GM18505 (cell line): Measurements from ENCODE around the gene GRIP1.

Experiments
- ATAC-seq: cut with Tn5 transposase; IDR thresholded peaks from one replicate; pipeline ENCODE4 v1.9.1; 2021; ENCODE audit not compliant: unreplicated experiment
- POLR2A ChIP-seq: IDR thresholded peaks from 4 replicates; pipeline ENCODE4 v1.6.1; 2011; ENCODE audit warnings: borderline replicate concordance; ENCODE audit not compliant: insufficient read depth, insufficient read length; ENCODE audit errors: extremely low read depth

The GRIP1 gene

DNA sequence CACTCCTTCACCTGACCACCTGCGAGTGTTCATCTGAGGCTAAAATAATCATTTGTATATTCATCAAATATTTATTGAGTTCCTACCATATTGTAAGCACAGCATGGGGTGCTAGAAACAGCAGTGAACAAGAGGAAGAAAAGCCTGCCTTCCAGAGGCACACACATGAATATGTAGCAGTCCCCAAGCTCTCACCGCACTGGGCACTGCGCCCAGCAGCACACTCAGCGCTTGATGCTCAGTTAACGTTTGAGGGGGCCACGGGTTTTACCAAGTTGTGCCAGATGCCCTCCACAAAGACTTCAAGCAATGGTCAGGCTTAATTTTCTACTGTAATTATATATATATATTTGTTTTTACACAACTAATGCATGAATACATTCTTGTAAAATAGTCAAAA is 324.6 kb downstream of the GRIP1 start:
- no peak for TF ChIP-seq POLR2A
- no peak for ATAC-seq

DNA sequence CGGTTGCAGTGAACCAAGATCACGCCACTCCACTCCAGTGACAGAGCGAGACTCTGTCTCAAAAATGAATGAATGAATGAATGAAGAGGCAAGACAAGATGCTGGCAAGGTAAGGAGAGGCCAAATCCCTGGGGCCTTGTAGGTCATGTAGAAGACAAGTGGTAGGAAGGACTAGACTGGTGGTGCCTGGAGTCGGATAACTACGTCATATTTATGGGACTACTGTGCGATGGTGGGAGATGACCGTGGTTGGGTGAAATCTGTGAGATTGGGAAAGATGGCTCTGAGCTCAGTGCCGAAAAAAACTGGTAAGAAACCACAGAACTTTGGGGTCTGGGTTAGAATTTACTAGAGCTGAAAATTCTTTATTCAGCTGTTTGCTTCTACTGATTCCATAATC is 326.0 kb downstream of the GRIP1 start:
- no peak for ATAC-seq
- no peak for TF ChIP-seq POLR2A

DNA sequence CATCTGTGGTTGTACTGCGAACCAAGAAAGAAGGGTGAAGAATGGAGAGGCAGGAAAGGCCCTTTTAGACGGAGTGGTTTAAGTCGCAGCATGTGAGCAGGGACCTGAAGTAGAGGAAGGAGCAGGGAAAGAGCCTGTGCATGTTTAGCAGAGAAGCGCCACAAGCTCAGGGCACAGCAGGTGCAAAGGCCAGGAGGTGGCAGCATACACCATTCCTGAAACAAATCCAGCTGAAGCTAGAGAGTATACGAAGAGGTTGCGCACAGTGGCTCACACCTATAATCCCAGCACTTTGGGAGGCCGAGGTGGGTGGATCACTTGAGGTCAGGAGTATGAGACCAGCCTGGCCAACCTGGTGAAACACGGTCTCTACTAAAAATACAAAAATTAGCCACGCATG is 326.7 kb downstream of the GRIP1 start:
- TF ChIP-seq POLR2A, result no peak
- ATAC-seq, result no peak

DNA sequence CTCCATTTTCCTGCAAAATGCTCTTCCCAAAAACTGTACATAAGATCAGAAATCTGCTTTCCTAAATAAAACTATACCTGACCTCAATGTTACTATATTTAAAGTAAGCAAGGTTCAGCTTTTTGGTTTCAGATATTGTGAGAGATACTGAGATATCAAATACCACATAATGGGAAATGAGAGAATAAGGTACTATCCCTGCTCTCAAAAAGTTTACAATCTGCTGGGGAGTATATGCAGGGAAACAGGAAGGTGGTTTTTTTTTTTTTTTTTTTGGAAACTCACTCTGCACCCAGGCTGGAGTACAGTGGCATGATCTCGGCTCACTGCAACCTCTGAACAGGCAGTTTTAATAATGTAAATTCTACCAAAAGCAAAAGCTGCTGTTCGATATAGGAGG is 327.6 kb downstream of the GRIP1 start:
- no peak for ATAC-seq
- TF ChIP-seq POLR2A, result no peak

DNA sequence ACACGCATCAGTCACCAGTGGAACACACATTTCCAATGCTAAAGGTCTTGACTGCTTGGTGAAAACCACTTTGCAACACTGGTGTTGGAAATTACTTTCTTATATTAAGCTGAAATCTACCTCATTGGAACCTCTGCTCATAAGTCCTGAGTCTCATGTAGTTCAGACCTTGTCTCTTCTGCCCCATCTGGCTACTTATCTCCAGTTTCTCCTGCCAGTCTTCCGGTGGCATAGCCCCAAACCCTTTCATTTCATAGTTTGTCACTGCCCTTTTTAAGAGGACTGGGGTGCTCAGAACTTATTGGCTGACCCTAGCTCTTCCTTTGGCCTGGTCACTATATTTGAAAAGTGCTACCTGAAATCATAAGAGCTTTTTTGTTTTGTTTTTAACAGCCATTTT is 332.9 kb downstream of the GRIP1 start:
- TF ChIP-seq POLR2A, result no peak
- no peak for ATAC-seq

DNA sequence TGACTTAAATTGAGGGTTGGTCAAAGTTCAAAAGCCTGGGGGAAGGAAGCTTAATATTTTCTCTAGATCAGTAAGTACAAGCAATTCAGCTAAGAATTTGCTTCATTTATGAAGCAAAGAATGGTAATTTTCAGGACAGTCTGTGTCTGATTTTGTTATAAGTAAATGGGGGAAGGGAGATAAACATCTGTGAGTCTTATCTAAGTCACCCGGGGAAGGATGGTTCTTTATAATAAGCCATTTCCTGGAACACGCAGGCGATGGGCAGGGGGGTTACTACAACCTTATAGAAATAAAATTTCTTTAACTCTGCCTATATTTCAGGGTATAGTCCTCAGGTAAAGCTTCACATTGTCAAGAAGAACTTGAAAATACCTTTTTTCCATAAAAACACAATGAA is 333.7 kb downstream of the GRIP1 start:
- no peak for ATAC-seq
- no peak for TF ChIP-seq POLR2A

DNA sequence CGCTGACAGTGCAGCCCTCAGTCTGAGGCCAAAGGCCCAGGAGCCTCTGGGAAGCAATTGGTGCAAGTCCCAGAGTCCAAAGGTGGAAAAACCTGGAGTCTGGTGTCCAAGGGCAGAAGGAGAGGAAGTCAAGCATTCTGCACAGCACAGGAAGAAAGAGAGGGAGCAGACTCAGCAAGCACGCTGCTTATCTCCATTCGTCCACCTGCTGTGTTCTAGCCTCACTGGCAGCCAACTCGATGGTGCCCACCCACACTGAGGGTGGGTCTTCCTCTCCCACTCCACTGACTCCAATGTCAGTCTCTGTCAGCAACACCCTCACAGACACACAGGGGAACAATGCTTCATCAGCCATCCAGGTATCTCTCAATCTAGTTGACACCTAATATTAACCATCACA is 337.8 kb downstream of the GRIP1 start:
- TF ChIP-seq POLR2A, result no peak
- ATAC-seq, result no peak

DNA sequence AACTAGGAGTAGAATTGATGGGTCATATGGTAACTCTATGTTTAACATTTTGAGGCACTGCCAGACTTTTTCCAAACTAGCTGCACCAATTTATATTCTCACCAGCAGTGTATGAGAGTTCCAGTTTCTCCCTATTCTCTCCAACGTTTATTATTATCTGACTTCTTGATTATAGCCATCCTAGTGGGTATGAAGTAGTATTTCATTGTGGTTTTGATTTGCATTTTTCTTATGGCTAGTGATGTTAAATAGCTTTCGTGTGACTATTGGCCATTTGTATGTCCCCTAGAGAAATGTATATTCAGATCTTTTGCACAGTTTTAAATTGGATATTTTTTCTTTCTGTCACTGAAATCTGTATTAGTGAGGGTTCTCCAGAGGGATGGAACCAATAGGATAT is 338.7 kb downstream of the GRIP1 start:
- no peak for TF ChIP-seq POLR2A
- ATAC-seq, result no peak

DNA sequence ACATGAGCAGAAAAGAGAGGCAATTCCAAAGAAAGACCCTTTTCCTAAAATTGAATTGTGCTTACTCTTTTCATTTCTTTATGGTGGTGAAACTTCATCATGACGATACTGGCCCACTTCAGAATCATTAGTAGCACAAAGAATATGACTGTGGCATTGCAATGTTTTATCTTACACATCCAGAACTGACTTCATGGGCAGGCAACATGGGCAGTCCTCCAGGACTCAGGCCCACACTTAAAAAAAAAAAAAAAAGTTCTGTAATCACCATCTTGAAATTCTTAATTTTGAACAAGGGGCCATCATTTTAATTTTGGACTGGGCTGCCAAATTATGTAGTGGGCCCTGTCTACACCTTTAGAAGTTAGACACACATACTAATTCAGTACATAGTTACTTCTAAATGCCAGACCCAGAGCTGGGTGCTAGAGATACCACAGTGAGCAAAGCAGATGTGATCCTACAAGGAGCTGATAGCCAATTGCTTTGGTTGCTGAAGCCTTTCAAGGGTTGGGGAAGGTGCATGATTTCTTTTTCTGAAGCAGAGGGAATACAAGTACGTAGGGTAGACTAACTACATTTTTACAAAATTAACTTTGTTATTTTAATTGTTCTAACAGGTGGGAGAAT is 341.4 kb downstream of the GRIP1 start:
- TF ChIP-seq POLR2A, result no peak
- ATAC-seq, result no peak

DNA sequence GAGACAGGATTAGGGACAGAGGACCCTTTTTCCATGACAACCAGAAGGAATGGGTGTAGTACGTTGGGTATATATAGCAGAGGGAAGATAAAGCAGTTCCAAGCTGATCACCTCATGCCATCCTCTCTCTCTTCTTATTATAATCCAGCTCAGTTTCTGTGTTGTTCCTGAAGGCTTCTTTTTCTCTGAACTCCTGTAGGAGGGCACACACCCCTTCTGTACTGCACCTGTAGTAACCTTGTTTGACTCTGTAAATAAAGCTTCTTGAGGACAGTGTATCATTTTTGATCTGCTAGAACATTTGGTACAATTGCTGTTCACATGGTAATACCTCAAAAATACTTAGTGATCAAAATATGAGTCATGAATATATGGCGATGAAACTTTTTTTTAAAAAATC is 343.1 kb downstream of the GRIP1 start:
- no peak for ATAC-seq

DNA sequence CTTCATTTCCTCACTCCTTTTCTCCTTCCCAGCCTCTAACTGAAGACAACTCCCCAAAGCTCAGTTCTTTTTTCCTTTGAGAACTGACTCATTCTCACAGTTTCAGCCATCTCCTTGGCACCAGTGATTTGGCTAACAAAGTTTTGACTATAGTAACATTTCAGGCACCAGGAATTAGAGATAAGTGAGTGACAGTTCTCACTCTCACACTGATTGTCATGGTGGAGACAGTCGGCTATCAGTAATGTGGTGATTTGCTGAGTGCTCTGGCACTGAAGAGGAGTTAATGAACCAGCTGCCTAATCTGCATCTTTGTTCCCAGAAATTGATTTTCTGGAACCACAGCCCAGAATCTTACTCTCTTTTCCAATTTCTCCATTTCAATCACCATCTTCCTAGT is 347.1 kb downstream of the GRIP1 start:
- no peak for ATAC-seq
- TF ChIP-seq POLR2A, result no peak

More for the DNA sequence above, 343.1 kb downstream of the GRIP1 start:
- no peak for TF ChIP-seq POLR2A

DNA sequence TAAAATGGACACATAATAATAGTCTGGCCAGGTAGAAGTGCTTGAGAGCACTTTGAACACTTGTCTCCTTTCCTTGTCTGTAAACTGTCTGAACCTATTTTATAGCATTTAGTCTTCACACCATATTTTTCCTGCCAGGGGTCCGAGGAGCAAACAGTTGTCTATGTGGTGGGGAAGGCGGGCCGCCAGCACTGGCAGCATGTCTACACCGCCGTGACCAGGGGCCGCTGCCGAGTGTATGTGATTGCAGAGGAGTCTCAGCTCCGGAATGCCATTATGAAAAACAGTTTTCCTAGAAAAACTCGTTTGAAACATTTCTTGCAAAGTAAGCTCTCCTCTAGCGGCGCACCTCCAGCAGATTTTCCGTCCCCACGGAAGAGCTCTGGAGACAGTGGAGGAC is 347.9 kb downstream of the GRIP1 start:
- no peak for TF ChIP-seq POLR2A
- ATAC-seq, result no peak

DNA sequence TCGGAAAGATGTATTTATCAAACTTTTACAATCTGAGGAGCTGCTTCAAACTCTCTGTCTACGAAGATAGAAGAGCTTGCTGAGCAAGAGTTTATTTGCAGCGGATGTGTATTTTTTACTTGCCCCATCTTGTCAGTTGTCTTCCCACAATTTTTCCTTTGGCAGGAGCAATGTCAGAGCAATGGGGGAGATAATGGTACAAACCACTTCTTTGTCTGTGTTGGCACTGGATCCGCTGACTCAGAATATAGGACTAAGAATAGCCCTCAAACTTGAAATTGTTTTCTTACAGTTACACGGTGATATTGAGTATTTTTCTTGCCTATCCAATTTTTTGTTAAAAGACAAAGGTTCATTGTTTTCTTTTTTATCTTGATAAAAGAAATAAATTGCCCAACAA is 348.9 kb downstream of the GRIP1 start:
- TF ChIP-seq POLR2A, result no peak
- no peak for ATAC-seq

DNA sequence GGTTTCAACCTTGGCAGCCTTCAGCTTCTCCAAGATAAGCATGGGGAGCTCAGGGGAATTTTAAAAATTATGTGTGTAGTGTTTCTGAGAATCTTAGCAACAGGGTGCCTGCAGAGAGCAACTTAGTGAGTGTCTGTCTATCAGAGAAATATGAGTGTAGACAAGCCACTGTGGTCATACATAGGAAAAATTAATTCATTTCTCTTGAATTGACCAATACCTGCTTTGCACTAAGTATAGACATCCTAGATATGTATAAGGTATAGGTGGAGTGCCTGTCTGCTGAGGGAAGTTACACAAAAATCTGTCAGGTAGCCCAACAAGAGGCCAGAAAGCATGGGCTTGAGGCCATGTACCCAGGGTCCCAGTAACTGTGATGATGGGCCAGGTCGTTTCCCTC is 355.9 kb downstream of the GRIP1 start:
- TF ChIP-seq POLR2A, result no peak
- ATAC-seq, result no peak

DNA sequence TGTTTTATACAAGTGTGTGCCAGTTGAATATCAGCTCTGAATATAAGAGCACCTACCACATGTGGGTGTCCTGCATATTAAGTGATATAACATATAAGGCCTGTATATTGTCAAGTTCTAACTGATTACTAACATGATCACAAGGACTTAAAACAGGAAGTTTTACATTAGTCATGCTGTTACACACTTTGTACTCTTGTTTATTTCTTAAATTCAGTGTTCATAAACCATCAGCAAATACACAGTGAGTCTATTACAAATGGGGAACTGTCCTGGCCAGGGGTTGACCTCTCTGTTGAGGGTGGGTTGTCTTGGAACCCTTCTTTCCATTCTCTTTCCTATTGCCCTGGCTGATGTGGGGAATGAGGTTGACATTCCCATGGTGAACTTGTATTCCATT is 357.4 kb downstream of the GRIP1 start:
- ATAC-seq, result no peak
- TF ChIP-seq POLR2A, result no peak
